HepG2 (cell line): Measurements from ENCODE around the gene REPIN1. TPM values are rescaled to one million over a fixed set of nuclear protein-coding genes. Genes with fewer than 3 reads are reported as not detected.
A peak's percentile ranks its signal among the peaks of the same experiment; 100 is the strongest.

Experiments used
- ADNP ChIP-seq: sonication (generic); formaldehyde crosslinking; IDR thresholded peaks from 2 replicates; pipeline ENCODE4 v1.4.0; 2020; ENCODE audit warnings: missing genetic modification reagents
- CBX1 ChIP-seq: IDR thresholded peaks from one replicate; pipeline ENCODE4 v1.6.1; 2016; ENCODE audit warnings: antibody characterized with exemption, low read depth
- CEBPZ ChIP-seq: IDR thresholded peaks from 2 replicates; pipeline ENCODE4 v1.6.1; 2012; ENCODE audit warnings: low read length, improper control_type of control experiment
- CENPBD1 ChIP-seq: sonication (generic); formaldehyde crosslinking; IDR thresholded peaks from 2 replicates; pipeline ENCODE4 v1.8.0; 2022; ENCODE audit warnings: missing genetic modification reagents, low read depth, mild to moderate bottlenecking, borderline replicate concordance
- CREB1 ChIP-seq, 2 experiments: fragments of 450-650 bp in 1 of 2; IDR thresholded peaks; 2 replicates each; pipeline ENCODE4 v1.6.1; 2016 to 2017; ENCODE audit warnings: control low read depth in 1 of 2, mild to moderate bottlenecking in 1 of 2, missing compliant biosample characterization in 1 of 2, missing genetic modification characterization in 1 of 2
- CREM ChIP-seq, 2 experiments: sonication (generic) in 1 of 2; formaldehyde crosslinking in 1 of 2; IDR thresholded peaks; 2 replicates each; pipeline versions ENCODE4 v1.4.0 to v1.6.1; 2016 to 2020; ENCODE audit warnings: antibody characterized with exemption in 1 of 2, mild to moderate bottlenecking in 1 of 2, missing genetic modification reagents in 1 of 2
- EHMT2 ChIP-seq: fragments of 200-600 bp; sonication (generic); IDR thresholded peaks from 2 replicates; pipeline ENCODE4 v1.7.0; 2017; ENCODE audit warnings: antibody characterized with exemption, low read depth, low read length, borderline replicate concordance
- GABPB1 ChIP-seq: IDR thresholded peaks from 2 replicates; pipeline ENCODE4 v1.6.1; 2016; ENCODE audit warnings: mild to moderate bottlenecking, missing genetic modification reagents, moderate library complexity, missing compliant biosample characterization
- HNRNPK ChIP-seq: fragments of 200-400 bp; formaldehyde crosslinking; IDR thresholded peaks from 2 replicates; pipeline ENCODE4 v1.6.1; 2018; ENCODE audit warnings: low read length, low read depth, moderate library complexity, mild to moderate bottlenecking; ENCODE audit not compliant: poor library complexity, severe bottlenecking
- KLF13 ChIP-seq: sonication (generic); formaldehyde crosslinking; IDR thresholded peaks from 2 replicates; pipeline ENCODE4 v1.4.0; 2020; ENCODE audit warnings: mild to moderate bottlenecking, missing genetic modification reagents
- MYC ChIP-seq: sonication (generic); formaldehyde crosslinking; IDR thresholded peaks from 2 replicates; pipeline ENCODE4 v1.9.0; 2021; ENCODE audit warnings: missing genetic modification reagents, borderline replicate concordance
- NCOR1 ChIP-seq: fragments of 200-600 bp; sonication (generic); IDR thresholded peaks from 2 replicates; pipeline ENCODE4 v1.7.0; 2017; ENCODE audit warnings: antibody characterized with exemption, low read length, borderline replicate concordance
- PRDM10 ChIP-seq: sonication (generic); formaldehyde crosslinking; IDR thresholded peaks from 2 replicates; pipeline ENCODE4 v1.4.0; 2020; ENCODE audit warnings: low read depth, missing genetic modification reagents
- SALL1 ChIP-seq: sonication (generic); formaldehyde crosslinking; IDR thresholded peaks from 2 replicates; pipeline ENCODE4 v1.8.0; 2022; ENCODE audit warnings: mild to moderate bottlenecking, missing genetic modification reagents
- ZBTB37 ChIP-seq: sonication (generic); formaldehyde crosslinking; IDR thresholded peaks from 2 replicates; pipeline ENCODE4 v1.4.0; 2020; ENCODE audit warnings: mild to moderate bottlenecking, missing genetic modification reagents
- ZFP82 ChIP-seq: sonication (generic); formaldehyde crosslinking; IDR thresholded peaks from 2 replicates; pipeline ENCODE4 v1.5.1; 2020; ENCODE audit warnings: mild to moderate bottlenecking, missing genetic modification reagents, borderline replicate concordance
- ZFP90 ChIP-seq: sonication (generic); formaldehyde crosslinking; IDR thresholded peaks from 2 replicates; pipeline ENCODE4 v1.8.0; 2022; ENCODE audit warnings: missing genetic modification reagents, mild to moderate bottlenecking, inconsistent platforms, borderline replicate concordance
- ZNF562 ChIP-seq: sonication (generic); formaldehyde crosslinking; IDR thresholded peaks from 2 replicates; pipeline ENCODE4 v1.8.0; 2022; ENCODE audit warnings: missing genetic modification reagents, borderline replicate concordance
- ZNF607 ChIP-seq: sonication (generic); formaldehyde crosslinking; IDR thresholded peaks from 2 replicates; pipeline ENCODE4 v1.5.1; 2020; ENCODE audit warnings: missing genetic modification reagents, mild to moderate bottlenecking, borderline replicate concordance
- polyA plus RNA-seq, 8 experiments: library from polyadenylated mRNA; depleted of rRNA in 3 of 8; stranded (reverse) in 7 of 8; unstranded in 1 of 8; fragments of >200 nt; fragmentation: Illumina TruSeq in 4 of 8; extraction: Trizol in 4 of 8; gene quantifications; 2 replicates each; pipeline versions ENCODE4 v1.2.1 to v1.2.3, GENCODE V29; 2011 to 2016; ENCODE audit warnings: low read depth in 4 of 8, missing spikeins in 1 of 8, mixed read lengths in 1 of 8; ENCODE audit not compliant: insufficient read depth in 1 of 8
- total RNA-seq, 5 experiments: library from RNA; depleted of rRNA; stranded (reverse); fragments of >200 nt; fragmentation: Illumina TruSeq; extraction: Trizol; gene quantifications; 2 replicates each; pipeline ENCODE4 v1.2.3, GENCODE V29; 2016; ENCODE audit warnings: low read depth in 1 of 5

The REPIN1 gene
- total and polyA plus RNA-seq, 2 of the 13 experiments (the other 11 are each of a cell fraction or from before 2014, with no cell fraction given), result 69.9 to 108 TPM

GRCh38 chr7:150378115-150378852 lies 9.7 kb downstream of the REPIN1 start (continued):
- TF ChIP-seq EHMT2, result no peak
- peak; percentile 70 for TF ChIP-seq SALL1
- TF ChIP-seq ADNP (CRISPR knock-in tag), result no peak
- no peak for TF ChIP-seq PRDM10 (CRISPR knock-in tag)
- no peak for TF ChIP-seq CENPBD1 (CRISPR knock-in tag)
- peak; percentile 62; the same call in 1 of the 2 replicates for TF ChIP-seq ZBTB37 (CRISPR knock-in tag)
- TF ChIP-seq NCOR1, result no peak
- 0 out of 2 replicates have a peak, but pooled peaks have one; percentile 25 for TF ChIP-seq ZFP82 (CRISPR knock-in tag)
- no peak for TF ChIP-seq KLF13
- no peak for TF ChIP-seq GABPB1 (CRISPR knock-in tag)
- TF ChIP-seq CEBPZ, result no peak
- no peak for TF ChIP-seq CBX1
- no peak for TF ChIP-seq ZFP90 (CRISPR knock-in tag)
- TF ChIP-seq ZNF562, result no peak
- no peak for TF ChIP-seq CREB1 (IDR thresholded peaks at IDR 0.05)
- TF ChIP-seq CREB1 (CRISPR knock-in tag; IDR thresholded peaks at IDR 0.05), result peak; percentile 26; the same call in 1 of the 2 replicates
- TF ChIP-seq CREM (IDR thresholded peaks at IDR 0.05), result no peak
- TF ChIP-seq CREM (CRISPR knock-in tag; IDR thresholded peaks at IDR 0.05), result no peak
- no peak for TF ChIP-seq ZNF607 (CRISPR knock-in tag)
- no peak for TF ChIP-seq HNRNPK
- peak; percentile 51; the same call in 1 of the 2 replicates for TF ChIP-seq MYC (CRISPR knock-in tag)
